Measurements from ENCODE around the gene SYNPR.
"Not testable (repeated sequence)": the region's sequence is repeated elsewhere in the genome, so short reads cannot be mapped to it uniquely, and the experiment has no call there.

The SYNPR gene

GRCh38 chr3:63644212-63644797 is 366.2 kb downstream of the SYNPR start:
- no peak for FAIRE-seq

GRCh38 chr3:63644928-63645781 is 367.0 kb downstream of the SYNPR start:
- not testable (repeated sequence) for FAIRE-seq

- FAIRE-seq = no peak
Measured at GRCh38 chr3:63652066-63652725, 374.1 kb downstream of the SYNPR start, which contains the start of gene SNTN. TSS of gene SNTN (plus strand) at chr3:63652675. CDS start at chr3:63652688, 13 bp downstream.

- FAIRE-seq = no peak
Measured at GRCh38 chr3:63654211-63654610, 376.1 kb downstream of the SYNPR start.

GRCh38 chr3:63654931-63655330 is 376.8 kb downstream of the SYNPR start:
- no peak for FAIRE-seq

- no peak for FAIRE-seq
Measured at GRCh38 chr3:63655519-63655918, 377.4 kb downstream of the SYNPR start.

GRCh38 chr3:63656786-63657185 is 378.7 kb downstream of the SYNPR start:
- FAIRE-seq = no peak

- no peak for FAIRE-seq
Measured at GRCh38 chr3:63661242-63661641, 383.1 kb downstream of the SYNPR start.

- no peak for FAIRE-seq
Measured at GRCh38 chr3:63662011-63662410, 383.9 kb downstream of the SYNPR start.

GRCh38 chr3:63662500-63662899 is 384.4 kb downstream of the SYNPR start:
- no peak for FAIRE-seq
